Measurements from ENCODE around the gene STUB1. TPM values are rescaled to one million over a fixed set of nuclear protein-coding genes. Genes with fewer than 3 reads are reported as not detected.

The STUB1 gene
- total and polyA plus RNA-seq, 2 of the 8 experiments (the other 6 are each of a cell fraction or from before 2014, with no cell fraction given), result 89.9 to 103 TPM

GRCh38 chr16:692356-693108, 12.3 kb downstream of the STUB1 start (continued):
- TF ChIP-seq SP4 (IDR thresholded peaks at IDR 0.05; ENCODE audit: low read length) (no peak), NANOG (IDR thresholded peaks at IDR 0.05; ENCODE audit: insufficient read depth, low read depth, low read length, poor library complexity, severe bottlenecking) (no peak), RXRA (IDR thresholded peaks at IDR 0.05; ENCODE audit: insufficient read depth, low read depth, low read length) (no peak), CHD2 (IDR thresholded peaks at IDR 0.05; ENCODE audit: low read length) (no peak), ASH2L (IDR thresholded peaks at IDR 0.05; ENCODE audit: low read length) (no peak), TCF12 (IDR thresholded peaks at IDR 0.05; ENCODE audit: low read depth, low read length) (no peak), CHD7 (IDR thresholded peaks at IDR 0.05; ENCODE audit: insufficient replicate concordance, low read length) (no peak)
